GM18867 (cell line): ENCODE data around the gene LAMTOR4.
"Not testable (repeated sequence)": the region's sequence is repeated elsewhere in the genome, so short reads cannot be mapped to it uniquely, and the experiment has no call there.

ENCODE experiments used
- ATAC-seq: cut with Tn5 transposase; IDR thresholded peaks from one replicate; pipeline ENCODE4 v1.9.1; 2021; ENCODE audit warnings: mild to moderate bottlenecking, moderate library complexity; ENCODE audit not compliant: unreplicated experiment

LAMTOR4 gene

GRCh38 chr7:100122067-100122466 is 26.7 kb upstream of the LAMTOR4 start:
- ATAC-seq: no peak

GRCh38 chr7:100122568-100122967 is 26.1 kb upstream of the LAMTOR4 start:
- no peak for ATAC-seq

GRCh38 chr7:100124301-100125230 is 24.2 kb upstream of the LAMTOR4 start:
- ATAC-seq: no peak

- ATAC-seq: no peak
These were observed 22.3 kb upstream of the LAMTOR4 start for GRCh38 chr7:100126239-100126930.

- peak; percentile 69 for ATAC-seq
These were observed 21.5 kb upstream of the LAMTOR4 start, which contains the start of gene MBLAC1 for GRCh38 chr7:100126931-100127865. Gene MBLAC1 (plus strand): TSS chr7:100126967. CDS start chr7:100127396, 429 bp downstream.

GRCh38 chr7:100127866-100128636 is 20.7 kb upstream of the LAMTOR4 start:
- no peak for ATAC-seq

GRCh38 chr7:100128637-100128963 is 20.1 kb upstream of the LAMTOR4 start:
- ATAC-seq: no peak

GRCh38 chr7:100130220-100130607 is 18.5 kb upstream of the LAMTOR4 start:
- ATAC-seq: not testable (repeated sequence)

GRCh38 chr7:100130608-100131453 is 17.9 kb upstream of the LAMTOR4 start:
- no peak for ATAC-seq

GRCh38 chr7:100132126-100132525 is 16.6 kb upstream of the LAMTOR4 start:
- ATAC-seq: no peak

- ATAC-seq: peak; percentile 72
These were observed 16.0 kb upstream of the LAMTOR4 start for GRCh38 chr7:100132697-100133151.

- ATAC-seq: no peak
These were observed 10.6 kb upstream of the LAMTOR4 start for GRCh38 chr7:100137851-100138760.

- ATAC-seq: no peak
These were observed 7.2 kb upstream of the LAMTOR4 start for GRCh38 chr7:100141555-100141949.

GRCh38 chr7:100142461-100142860 is 6.3 kb upstream of the LAMTOR4 start:
- no peak for ATAC-seq

GRCh38 chr7:100146350-100146749 is 2.4 kb upstream of the LAMTOR4 start:
- not testable (repeated sequence) for ATAC-seq

- no peak for ATAC-seq
These were observed 1.4 kb upstream of the LAMTOR4 start for GRCh38 chr7:100147278-100147677.

GRCh38 chr7:100148225-100148558 is 526 bp upstream of the LAMTOR4 start:
- ATAC-seq: no peak

GRCh38 chr7:100152404-100152803 is 3.7 kb downstream of the LAMTOR4 start:
- no peak for ATAC-seq
